IMR-90 (cell line): ENCODE measurements around the gene DTX3L. TPM values are rescaled to one million over a fixed set of nuclear protein-coding genes. Genes with fewer than 3 reads are reported as not detected.

Source experiments
- ATAC-seq: fragments of 200-7000 bp; cut with Tn5 transposase; 2 replicates; pipeline ENCODE4 v1.9.1; 2020; ENCODE audit warnings: low read depth, mild to moderate bottlenecking, moderate library complexity
- BruUV-seq: library from RNA; stranded (reverse); fragments of 400-500 nt; replicated peaks from 2 replicates; lab custom pipeline; 2021; lab: Mats Ljungman, UMichigan
- CTCF ChIA-PET: fragments of 300-600 bp; formaldehyde crosslinking; extraction: SDS; loops from one replicate; lab custom pipeline; 2021; ENCODE audit warnings: antibody characterized with exemption; lab: Yijun Ruan, JAX
- POLR2A ChIA-PET: fragments of 300-600 bp; sonication (Branson Sonifier 250); formaldehyde crosslinking; loops from one replicate; lab custom pipeline; 2022; ENCODE audit warnings: antibody characterized with exemption; ENCODE audit not compliant: unreplicated experiment; lab: Charles Lee
- DNase-seq: peaks from one replicate; pipeline ENCODE4 v3.0.0; 2013
- H2AFZ ChIP-seq: replicated peaks from 2 replicates; pipeline ENCODE3; 2013; ENCODE audit warnings: low read length, mild to moderate bottlenecking; ENCODE audit not compliant: poor library complexity
- H2AK5ac ChIP-seq: 2 replicates; pipeline ENCODE4 v1.6.1; 2013; ENCODE audit warnings: low read depth, low read length, inconsistent platforms
- H2AK9ac ChIP-seq: replicated peaks from 2 replicates; pipeline ENCODE3; 2013; ENCODE audit warnings: mild to moderate bottlenecking, low read depth, low read length, moderate library complexity; ENCODE audit not compliant: poor library complexity
- H2BK120ac ChIP-seq: 2 replicates; pipeline ENCODE4 v1.6.1; 2013; ENCODE audit warnings: low read depth, low read length, inconsistent platforms
- H2BK15ac ChIP-seq: 3 replicates; pipeline ENCODE4 v1.6.1; 2013; ENCODE audit warnings: low read depth, low read length, inconsistent platforms
- H2BK20ac ChIP-seq: 2 replicates; pipeline ENCODE4 v1.6.1; 2013; ENCODE audit warnings: low read depth, mild to moderate bottlenecking, inconsistent platforms, low read length, moderate library complexity
- H2BK5ac ChIP-seq: 2 replicates; pipeline ENCODE4 v1.6.1; 2013; ENCODE audit warnings: mild to moderate bottlenecking, low read depth, low read length, inconsistent platforms; ENCODE audit not compliant: poor library complexity, severe bottlenecking
- H3K14ac ChIP-seq: replicated peaks from 2 replicates; pipeline ENCODE4 v1.6.1; 2013; ENCODE audit warnings: low read depth, low read length, inconsistent platforms
- H3K18ac ChIP-seq: 2 replicates; pipeline ENCODE4 v1.6.1; 2013; ENCODE audit warnings: low read depth, low read length, control low read depth
- H3K23ac ChIP-seq: 2 replicates; pipeline ENCODE4 v1.6.1; 2013; ENCODE audit warnings: low read depth, low read length, inconsistent platforms
- H3K27ac ChIP-seq: 2 replicates; pipeline ENCODE4 v1.5.1; 2013; ENCODE audit warnings: mild to moderate bottlenecking, control low read depth, low read length; ENCODE audit not compliant: insufficient read depth
- H3K27me3 ChIP-seq: 2 replicates; pipeline ENCODE4 v1.6.1; 2013; ENCODE audit warnings: low read length; ENCODE audit not compliant: control insufficient read depth, insufficient read depth
- H3K36me3 ChIP-seq: 2 replicates; pipeline ENCODE4 v1.6.1; 2013; ENCODE audit warnings: low read length, mixed read lengths; ENCODE audit not compliant: control insufficient read depth, insufficient read depth
- H3K4ac ChIP-seq: 2 replicates; pipeline ENCODE4 v1.6.1; 2013; ENCODE audit warnings: low read depth, low read length, inconsistent platforms
- H3K4me1 ChIP-seq: 2 replicates; pipeline ENCODE4 v1.6.1; 2013; ENCODE audit warnings: low read length, mixed read lengths; ENCODE audit not compliant: control insufficient read depth, insufficient read depth
- H3K4me2 ChIP-seq: 2 replicates; pipeline ENCODE4 v1.6.1; 2013; ENCODE audit warnings: low read depth, mild to moderate bottlenecking, control low read depth, low read length, moderate library complexity
- H3K4me3 ChIP-seq: 2 replicates; pipeline ENCODE4 v1.5.1; 2013; ENCODE audit warnings: low read depth, mild to moderate bottlenecking, control low read depth, low read length, moderate library complexity; ENCODE audit not compliant: insufficient read depth
- H3K56ac ChIP-seq: 2 replicates; pipeline ENCODE4 v1.6.1; 2013; ENCODE audit warnings: low read length, inconsistent platforms; ENCODE audit not compliant: insufficient read depth; ENCODE audit errors: extremely low read depth
- H3K79me1 ChIP-seq, 2 experiments: 2 replicates each; pipeline ENCODE4 v1.6.1; 2013; ENCODE audit warnings: low read length in 2 of 2, inconsistent platforms in 1 of 2, low read depth in 1 of 2
- H3K9ac ChIP-seq: 2 replicates; pipeline ENCODE4 v1.6.1; 2013; ENCODE audit warnings: low read depth, low read length, control low read depth
- H3K9me1 ChIP-seq: 2 replicates; pipeline ENCODE4 v1.6.1; 2013; ENCODE audit warnings: low read length, inconsistent platforms; ENCODE audit not compliant: insufficient read depth
- H3K9me3 ChIP-seq: 2 replicates; pipeline ENCODE4 v1.6.1; 2013; ENCODE audit warnings: low read length; ENCODE audit not compliant: control insufficient read depth, insufficient read depth
- H4K20me1 ChIP-seq: 2 replicates; pipeline ENCODE4 v1.6.1; 2013; ENCODE audit warnings: low read length, inconsistent platforms; ENCODE audit not compliant: insufficient read depth
- H4K5ac ChIP-seq: 2 replicates; pipeline ENCODE4 v1.6.1; 2013; ENCODE audit warnings: mild to moderate bottlenecking, low read depth, low read length, control low read depth
- H4K8ac ChIP-seq, 2 experiments: 2 replicates each; pipeline ENCODE4 v1.6.1; 2013; ENCODE audit warnings: low read depth in 2 of 2, low read length in 2 of 2, control low read depth in 1 of 2, inconsistent platforms in 1 of 2
- H4K91ac ChIP-seq: 2 replicates; pipeline ENCODE4 v1.6.1; 2013; ENCODE audit warnings: low read depth, low read length, inconsistent platforms; ENCODE audit not compliant: insufficient read depth
- BHLHE40 ChIP-seq: fragments of 150-350 bp; IDR thresholded peaks from 2 replicates; pipeline ENCODE4 v1.6.1; 2016; ENCODE audit warnings: mild to moderate bottlenecking, low read depth, low read length
- CEBPB ChIP-seq: IDR thresholded peaks from 2 replicates; pipeline ENCODE4 v1.6.1; 2012; ENCODE audit warnings: low read depth, low read length, improper control_type of control experiment
- CHD1 ChIP-seq: IDR thresholded peaks from 2 replicates; pipeline ENCODE4 v1.6.1; 2012; ENCODE audit warnings: low read depth, low read length, improper control_type of control experiment
- FOS ChIP-seq: fragments of 150-350 bp; IDR thresholded peaks from 2 replicates; pipeline ENCODE4 v1.6.1; 2016; ENCODE audit warnings: low read depth, low read length
- MAZ ChIP-seq: IDR thresholded peaks from 2 replicates; pipeline ENCODE4 v1.6.1; 2012; ENCODE audit warnings: low read depth, mild to moderate bottlenecking, low read length, improper control_type of control experiment, moderate library complexity, borderline replicate concordance
- NFE2L2 ChIP-seq: fragments of 150-350 bp; IDR thresholded peaks from 2 replicates; pipeline ENCODE4 v1.6.1; 2016; ENCODE audit warnings: low read depth, mild to moderate bottlenecking, low read length
- POLR2A ChIP-seq: IDR thresholded peaks from 2 replicates; pipeline ENCODE4 v1.6.1; 2012; ENCODE audit warnings: mild to moderate bottlenecking, low read depth, low read length
- RAD21 ChIP-seq: IDR thresholded peaks from 2 replicates; pipeline ENCODE4 v1.6.1; 2012; ENCODE audit warnings: low read length, improper control_type of control experiment
- RCOR1 ChIP-seq: IDR thresholded peaks from 2 replicates; pipeline ENCODE4 v1.6.1; 2012; ENCODE audit warnings: mild to moderate bottlenecking, low read length, improper control_type of control experiment; ENCODE audit not compliant: insufficient replicate concordance
- RFX5 ChIP-seq: IDR thresholded peaks from 2 replicates; pipeline ENCODE4 v1.8.0; 2012; ENCODE audit warnings: low read depth, mild to moderate bottlenecking, low read length, moderate library complexity
- SMC3 ChIP-seq: fragments of 150-350 bp; IDR thresholded peaks from 2 replicates; pipeline ENCODE4 v1.6.1; 2016; ENCODE audit warnings: low read depth, mild to moderate bottlenecking, antibody characterized with exemption, low read length, moderate library complexity
- WGBS, 2 experiments: methylation state at CpG; one replicate each; pipeline versions ENCODE4 v1.1.5 to v1.1.7; 2013; ENCODE audit warnings: missing lambda C conversion rate in 2 of 2; ENCODE audit not compliant: insufficient read length in 1 of 2; ENCODE audit errors: extremely low coverage in 2 of 2; 5-methylcytosine and 5-hydroxymethylcytosine counted together
- dilution Hi-C: fragments of 300-500 bp; cut with HindIII; formaldehyde crosslinking; loops from one replicate; pipeline ENCODE4 v1.14.3; 2018; ENCODE audit warnings: low sequenced_read_pairs; ENCODE audit not compliant: unreplicated experiment
- in situ Hi-C: fragments of 300-500 bp; cut with MboI; formaldehyde crosslinking; loops from 3 replicates; pipeline ENCODE4 v1.14.3; 2019; ENCODE audit warnings: low sequenced_read_pairs, inconsistent platforms, mixed read lengths
- intact Hi-C: fragments of 100-400 bp; cut with micrococcal nuclease; formaldehyde crosslinking; loops from 2 replicates; pipeline ENCODE4 v1.10.0; 2022
- polyA plus RNA-seq, 3 experiments: library from polyadenylated mRNA; depleted of rRNA; stranded (reverse); fragments of >200 nt; gene quantifications; 2 replicates each; pipeline ENCODE4 v1.2.3, GENCODE V29; 2012; ENCODE audit warnings: low replicate concordance in 1 of 3
- total RNA-seq: library from RNA; depleted of rRNA; stranded (reverse); fragments of >200 nt; gene quantifications from 2 replicates; pipeline ENCODE4 v1.2.3, GENCODE V29; 2012
- TF ChIP-seq, protein P1 (sequence below): fragments of 150-350 bp; IDR thresholded peaks from 2 replicates; pipeline ENCODE4 v1.6.1; 2016; ENCODE audit warnings: low read depth, mild to moderate bottlenecking, low read length, moderate library complexity, borderline replicate concordance
- TF ChIP-seq, protein P2 (sequence below): conservative IDR thresholded peaks from 2 replicates; pipeline ENCODE4 v1.5.1; 2012; ENCODE audit warnings: mild to moderate bottlenecking, low read depth, low read length, improper control_type of control experiment

DTX3L gene
- total and polyA plus RNA-seq, 2 of the 4 experiments (the other 2 are of a cell fraction) = 4.1 to 7.9 TPM

DNA sequence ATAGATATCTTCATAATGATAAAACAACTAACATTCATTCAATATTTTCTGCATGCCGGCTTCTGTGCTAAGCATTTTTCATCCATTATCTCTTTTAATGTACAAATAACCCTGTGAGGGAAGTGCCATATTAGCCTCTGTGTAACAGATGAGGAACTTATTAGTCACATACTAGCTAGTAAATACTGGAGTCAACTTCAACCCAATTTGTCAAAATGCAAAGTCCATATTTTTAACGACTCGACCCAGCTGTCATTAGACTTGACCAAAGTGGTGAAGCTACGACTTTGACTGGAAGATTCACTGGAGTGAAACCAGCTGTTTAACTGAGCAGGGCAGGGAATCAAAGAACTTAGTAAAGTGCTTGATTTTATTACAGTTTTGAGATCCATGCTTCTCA lies 54.9 kb downstream of the DTX3L start:
- WGBS, 2 experiments = no CpG with 5 or more reads among the region's 4 CpGs
- no peak overlapping the region for H3K9ac ChIP-seq
- H3K27ac ChIP-seq = no peak overlapping the region
- no peaks in the 10 kb centered on the region for H3K9me3 ChIP-seq
- POLR2A ChIA-PET = no interaction called here
- no peak overlapping the region for H2BK5ac ChIP-seq
- H4K91ac ChIP-seq = no peak overlapping the region
- H3K14ac ChIP-seq = no peak overlapping the region
- in situ Hi-C loops = no loop called here
- no peak overlapping the region for H4K5ac ChIP-seq
- no peak overlapping the region for H3K18ac ChIP-seq
- H2BK20ac ChIP-seq = no peak overlapping the region
- H3K4me3 ChIP-seq = no peak overlapping the region
- TF ChIP-seq RCOR1 = no peak
- no peak for TF ChIP-seq SMC3
- TF ChIP-seq CEBPB = no peak
- no peak for TF ChIP-seq RFX5
- TF ChIP-seq, protein P1, sequence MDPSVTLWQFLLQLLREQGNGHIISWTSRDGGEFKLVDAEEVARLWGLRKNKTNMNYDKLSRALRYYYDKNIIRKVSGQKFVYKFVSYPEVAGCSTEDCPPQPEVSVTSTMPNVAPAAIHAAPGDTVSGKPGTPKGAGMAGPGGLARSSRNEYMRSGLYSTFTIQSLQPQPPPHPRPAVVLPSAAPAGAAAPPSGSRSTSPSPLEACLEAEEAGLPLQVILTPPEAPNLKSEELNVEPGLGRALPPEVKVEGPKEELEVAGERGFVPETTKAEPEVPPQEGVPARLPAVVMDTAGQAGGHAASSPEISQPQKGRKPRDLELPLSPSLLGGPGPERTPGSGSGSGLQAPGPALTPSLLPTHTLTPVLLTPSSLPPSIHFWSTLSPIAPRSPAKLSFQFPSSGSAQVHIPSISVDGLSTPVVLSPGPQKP = no peak
- TF ChIP-seq, protein P2, sequence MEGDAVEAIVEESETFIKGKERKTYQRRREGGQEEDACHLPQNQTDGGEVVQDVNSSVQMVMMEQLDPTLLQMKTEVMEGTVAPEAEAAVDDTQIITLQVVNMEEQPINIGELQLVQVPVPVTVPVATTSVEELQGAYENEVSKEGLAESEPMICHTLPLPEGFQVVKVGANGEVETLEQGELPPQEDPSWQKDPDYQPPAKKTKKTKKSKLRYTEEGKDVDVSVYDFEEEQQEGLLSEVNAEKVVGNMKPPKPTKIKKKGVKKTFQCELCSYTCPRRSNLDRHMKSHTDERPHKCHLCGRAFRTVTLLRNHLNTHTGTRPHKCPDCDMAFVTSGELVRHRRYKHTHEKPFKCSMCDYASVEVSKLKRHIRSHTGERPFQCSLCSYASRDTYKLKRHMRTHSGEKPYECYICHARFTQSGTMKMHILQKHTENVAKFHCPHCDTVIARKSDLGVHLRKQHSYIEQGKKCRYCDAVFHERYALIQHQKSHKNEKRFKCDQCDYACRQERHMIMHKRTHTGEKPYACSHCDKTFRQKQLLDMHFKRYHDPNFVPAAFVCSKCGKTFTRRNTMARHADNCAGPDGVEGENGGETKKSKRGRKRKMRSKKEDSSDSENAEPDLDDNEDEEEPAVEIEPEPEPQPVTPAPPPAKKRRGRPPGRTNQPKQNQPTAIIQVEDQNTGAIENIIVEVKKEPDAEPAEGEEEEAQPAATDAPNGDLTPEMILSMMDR = no peak
- TF ChIP-seq CHD1 = no peak
- TF ChIP-seq RAD21 = no peak
- no peak for TF ChIP-seq FOS
- TF ChIP-seq POLR2A = no peak
- no peak for TF ChIP-seq BHLHE40
- TF ChIP-seq NFE2L2 = no peak
- TF ChIP-seq MAZ = no peak
- peak; percentile 64 for ATAC-seq
- peak overlapping the region; percentile 36; the same call in 1 of the 2 replicates for H3K4me2 ChIP-seq
- no peaks in the 10 kb centered on the region for H4K20me1 ChIP-seq
- H2AFZ ChIP-seq = no peak overlapping the region
- peaks cover 5% of the 10 kb centered on the region; the same call in 1 of the 2 replicates for H3K4me1 ChIP-seq
- intact Hi-C loops = no loop called here
- no peak overlapping the region for H2BK120ac ChIP-seq
- DNase-seq = no peak
- H3K56ac ChIP-seq = no peak overlapping the region
- CTCF ChIA-PET = interaction anchor here (0.9 kb wide), 1 partner anchor 10 kb away, joined by 6 read pairs; no protein-coding TSS in a partner anchor
- no TSS peak for BruUV-seq
- no peaks in the 10 kb centered on the region for H3K9me1 ChIP-seq
- no peaks in the 10 kb centered on the region for H3K36me3 ChIP-seq
- peaks cover 31% of the 10 kb centered on the region for H3K27me3 ChIP-seq
- H3K23ac ChIP-seq = no peak overlapping the region
- dilution Hi-C loops = no loop called here
- no peak overlapping the region for H2BK15ac ChIP-seq
- no peak overlapping the region for H3K4ac ChIP-seq
- H3K79me1 ChIP-seq = no peaks in the 10 kb centered on the region
- no peak overlapping the region for H4K8ac ChIP-seq
- H2AK9ac ChIP-seq = no peak overlapping the region
- H2AK5ac ChIP-seq = no peak overlapping the region
